Right lobe of liver (tissue), 6 donors: ENCODE results near the gene NAB2. TPM values are rescaled to one million over a fixed set of nuclear protein-coding genes. Genes with fewer than 3 reads are reported as not detected.
A peak's percentile ranks its signal among the peaks of the same experiment; 100 is the strongest.

Experiments used
- ATAC-seq, 4 donors: fragments of 200-7000 bp; cut with Tn5 transposase; one replicate each; pipeline ENCODE4 v1.9.1; 2020; ENCODE audit warnings: mild to moderate bottlenecking in 4 of 4, moderate library complexity in 4 of 4
- DNase-seq, 3 donors: peaks; one replicate each; pipeline ENCODE4 v3.0.0-alpha.2; 2020
- H3K27ac ChIP-seq, 3 donors: fragments of 200-600 bp; one replicate each; pipeline ENCODE4 v1.8.0; 2022
- H3K27me3 ChIP-seq, 2 donors: fragments of 200-600 bp; one replicate each; pipeline ENCODE4 v1.8.0; 2022
- H3K36me3 ChIP-seq, 4 donors: fragments of 200-600 bp; sonication (generic) in 1 of 4; one replicate each; pipeline versions ENCODE4 v1.5.1 to v1.8.0; 2017 to 2022; ENCODE audit warnings: control low read depth in 1 of 4
- H3K4me1 ChIP-seq, 4 donors: fragments of 200-600 bp; sonication (generic) in 1 of 4; one replicate each; pipeline versions ENCODE4 v1.5.1 to v1.8.0; 2017 to 2022; ENCODE audit warnings: control low read depth in 1 of 4
- H3K4me3 ChIP-seq, 3 donors: fragments of 200-600 bp; one replicate each; pipeline ENCODE4 v1.8.0; 2022
- H3K9me3 ChIP-seq, 4 donors: fragments of 200-600 bp; sonication (generic) in 1 of 4; one replicate each; pipeline versions ENCODE4 v1.5.1 to v1.8.0; 2017 to 2022; ENCODE audit warnings: control low read depth in 1 of 4
- POLR2A ChIP-seq: fragments of 450-650 bp; IDR thresholded peaks from one replicate; pipeline ENCODE4 v1.6.1; 2017; ENCODE audit warnings: antibody characterized with exemption, mild to moderate bottlenecking
- WGBS: methylation state at CpG from one replicate; pipeline ENCODE4 v1.1.6; 2018; ENCODE audit warnings: low coverage, low lambda C conversion rate; ENCODE audit not compliant: insufficient coverage; ENCODE audit errors: missing lambda C conversion rate; 5-methylcytosine and 5-hydroxymethylcytosine counted together
- intact Hi-C, 2 donors: fragments of 100-400 bp; cut with DNase I; formaldehyde crosslinking; loops; one replicate each; pipeline versions ENCODE4 v1.11.2 to v1.14.1; 2022
- total RNA-seq, 6 experiments: library from RNA; depleted of rRNA in 2 of 6; stranded (reverse); fragments of >200 nt in 2 of 6; fragmentation: NEBNext Ultra II Directional in 3 of 6; extraction: Animal tissue kit (Norgen Biotek cat#: 25700) in 3 of 6; gene quantifications; one replicate each; pipeline versions ENCODE4 v1.1.0 to v1.2.4, GENCODE V29; 2016 to 2023
- TF ChIP-seq, protein P1 (sequence below), 4 donors: fragments of 200-600 bp in 3 of 4; fragments of 450-650 bp in 1 of 4; IDR thresholded peaks; one replicate each; pipeline versions ENCODE4 v1.5.1 to v1.8.0; 2016 to 2022; ENCODE audit warnings: antibody characterized with exemption in 4 of 4, mild to moderate bottlenecking in 2 of 4
- donor health status: DM: no; HTN: yes; CAD: no.
- donor health status: DM: no; HTN: no; CAD: no.
- donor health status: DM: no; HTN: no; CAD: no.
- donor health status: DM: no; HTN: yes; CAD: no.
- donor health status: DM: no; HTN: yes; CAD: no.

NAB2 gene
- total RNA-seq, 6 experiments from 2014 or later, result 6.1 to 13.1 (median 8.9) TPM

GRCh38 chr12:57099047-57099714, 10.3 kb downstream of the NAB2 start:
- H3K27ac ChIP-seq, result no peak overlapping the region
- WGBS, result 57% methylated on average over 7 of the region's 11 CpGs
- no peaks in the 10 kb centered on the region for H3K9me3 ChIP-seq

GRCh38 chr12:57099766-57100165, 10.9 kb downstream of the NAB2 start:
- H3K4me3 ChIP-seq, result no peak overlapping the region
- H3K27me3 ChIP-seq, result no peaks in the 10 kb centered on the region
- no peak for ATAC-seq
- 86% methylated on average over 9 of the region's 12 CpGs for WGBS
- H3K4me1 ChIP-seq, result peaks cover 0 to 29% (median 14%) of the 10 kb centered on the region in 4 donors
- intact Hi-C loops, result no loop called here
- peaks cover 0 to 72% (median 22%) of the 10 kb centered on the region in 4 donors for H3K36me3 ChIP-seq
- no peak for TF ChIP-seq POLR2A
- TF ChIP-seq, protein P1, sequence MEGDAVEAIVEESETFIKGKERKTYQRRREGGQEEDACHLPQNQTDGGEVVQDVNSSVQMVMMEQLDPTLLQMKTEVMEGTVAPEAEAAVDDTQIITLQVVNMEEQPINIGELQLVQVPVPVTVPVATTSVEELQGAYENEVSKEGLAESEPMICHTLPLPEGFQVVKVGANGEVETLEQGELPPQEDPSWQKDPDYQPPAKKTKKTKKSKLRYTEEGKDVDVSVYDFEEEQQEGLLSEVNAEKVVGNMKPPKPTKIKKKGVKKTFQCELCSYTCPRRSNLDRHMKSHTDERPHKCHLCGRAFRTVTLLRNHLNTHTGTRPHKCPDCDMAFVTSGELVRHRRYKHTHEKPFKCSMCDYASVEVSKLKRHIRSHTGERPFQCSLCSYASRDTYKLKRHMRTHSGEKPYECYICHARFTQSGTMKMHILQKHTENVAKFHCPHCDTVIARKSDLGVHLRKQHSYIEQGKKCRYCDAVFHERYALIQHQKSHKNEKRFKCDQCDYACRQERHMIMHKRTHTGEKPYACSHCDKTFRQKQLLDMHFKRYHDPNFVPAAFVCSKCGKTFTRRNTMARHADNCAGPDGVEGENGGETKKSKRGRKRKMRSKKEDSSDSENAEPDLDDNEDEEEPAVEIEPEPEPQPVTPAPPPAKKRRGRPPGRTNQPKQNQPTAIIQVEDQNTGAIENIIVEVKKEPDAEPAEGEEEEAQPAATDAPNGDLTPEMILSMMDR (IDR thresholded peaks at IDR 0.05), result no peak
- H3K9me3 ChIP-seq, result no peaks in the 10 kb centered on the region
- DNase-seq, result no peak
- H3K27ac ChIP-seq, result peak overlapping the region in 1 of 3 donors; percentile 13

More at GRCh38 chr12:57099047-57099714, 10.3 kb downstream of the NAB2 start:
- H3K36me3 ChIP-seq, result peaks cover 0 to 72% (median 18%) of the 10 kb centered on the region in 4 donors
- no peak for DNase-seq
- no peaks in the 10 kb centered on the region for H3K27me3 ChIP-seq
- TF ChIP-seq POLR2A, result no peak
- TF ChIP-seq, protein P1 (IDR thresholded peaks at IDR 0.05), result no peak
- peaks cover 0 to 29% (median 14%) of the 10 kb centered on the region in 4 donors for H3K4me1 ChIP-seq
- H3K4me3 ChIP-seq, result no peak overlapping the region
- no peak for ATAC-seq
- intact Hi-C loops, result no loop called here

DNA sequence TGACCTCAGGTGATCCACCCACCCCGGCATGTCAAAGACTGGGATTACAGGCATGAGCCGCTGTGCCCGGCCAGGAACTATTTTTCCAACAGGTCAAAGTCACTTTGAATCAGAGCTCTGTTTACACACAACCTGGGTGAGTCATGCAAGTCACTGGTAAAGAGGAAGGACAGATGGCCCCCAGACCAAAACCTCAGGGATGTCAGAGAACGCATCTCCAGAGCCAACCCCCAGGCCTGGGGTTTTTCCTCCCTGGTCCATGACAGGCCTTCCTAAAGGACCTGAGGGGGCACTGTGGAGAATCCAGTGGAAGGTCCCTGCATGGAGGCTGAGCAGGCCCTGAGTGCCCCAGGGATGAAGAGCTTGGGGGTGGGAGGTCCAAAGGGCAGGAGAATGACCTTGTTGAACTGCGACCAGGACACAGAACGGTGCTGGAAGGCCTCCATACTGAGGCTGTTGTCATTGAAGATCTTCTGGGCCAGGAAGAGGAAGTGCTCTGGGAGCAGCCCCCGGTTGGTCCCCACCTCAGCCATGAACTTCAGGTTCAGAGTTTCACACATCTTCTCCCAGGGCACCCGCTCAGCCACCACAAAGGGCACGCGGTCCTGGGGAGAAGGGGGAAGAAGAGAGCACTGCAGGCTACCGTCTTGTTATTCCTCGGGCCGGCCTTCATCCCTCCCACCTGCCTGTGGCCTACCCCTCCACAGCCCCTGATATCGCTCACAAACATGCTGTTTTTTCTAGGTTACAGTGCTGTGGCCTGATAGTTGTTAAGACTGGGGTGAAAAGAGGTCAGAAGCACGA, 13.2 kb downstream of the NAB2 start:
- Histone ChIP-seq H3K9me3 (no peaks in the 10 kb centered on the region), H3K27me3 (no peaks in the 10 kb centered on the region), H3K36me3 (peaks cover 0 to 72% (median 26%) of the 10 kb centered on the region in 4 donors), H3K27ac (peak overlapping the region; percentile 62 to 91 (median 90)), H3K4me3 (peak overlapping the region in 1 of 3 donors; percentile 26), H3K4me1 (peaks cover 0 to 29% (median 14%) of the 10 kb centered on the region in 4 donors)
- TF ChIP-seq, protein P1 (IDR thresholded peaks at IDR 0.05), result no peak
- peak; percentile 34 for TF ChIP-seq POLR2A
- 27% methylated on average over 7 of the region's 15 CpGs for WGBS
- ATAC-seq (peak; percentile 82 to 89 (median 86)), DNase-seq (peak; percentile 74 to 89 (median 86))
- intact Hi-C loops, result no loop called here

- no peak for DNase-seq
Measured at GRCh38 chr12:57103856-57104255, 14.9 kb downstream of the NAB2 start.

More at GRCh38 chr12:57103856-57104255, 14.9 kb downstream of the NAB2 start:
- H3K36me3 ChIP-seq, result peaks cover 0 to 57% (median 21%) of the 10 kb centered on the region in 4 donors
- no peak for TF ChIP-seq POLR2A
- TF ChIP-seq, protein P1 (IDR thresholded peaks at IDR 0.05), result no peak
- 86% methylated on average over 6 of the region's 7 CpGs for WGBS
- peaks cover 0 to 31% (median 18%) of the 10 kb centered on the region in 4 donors for H3K4me1 ChIP-seq
- H3K27me3 ChIP-seq, result no peaks in the 10 kb centered on the region
- H3K27ac ChIP-seq, result peak overlapping the region in 2 of 3 donors; percentile 90 to 91
- ATAC-seq, result no peak
- H3K4me3 ChIP-seq, result no peak overlapping the region
- intact Hi-C loops, result no loop called here
- H3K9me3 ChIP-seq, result no peaks in the 10 kb centered on the region
